Erythroblast (primary cell): ENCODE measurements around the gene APOA5.

ENCODE experiments used
- GATA1 ChIP-seq: IDR thresholded peaks from 2 replicates; pipeline ENCODE4 v1.6.1; 2011; ENCODE audit warnings: low read depth, mild to moderate bottlenecking, control low read depth, low read length, moderate library complexity
- POLR2A ChIP-seq: IDR thresholded peaks from 2 replicates; pipeline ENCODE4 v1.6.1; 2011; ENCODE audit warnings: mild to moderate bottlenecking, low read length

- TF ChIP-seq POLR2A: no peak
- TF ChIP-seq GATA1: no peak
Measured at GRCh38 chr11:116840746-116841296, 49.1 kb upstream of the APOA5 start.
